ENCODE results near the gene IFNB1.

DNA sequence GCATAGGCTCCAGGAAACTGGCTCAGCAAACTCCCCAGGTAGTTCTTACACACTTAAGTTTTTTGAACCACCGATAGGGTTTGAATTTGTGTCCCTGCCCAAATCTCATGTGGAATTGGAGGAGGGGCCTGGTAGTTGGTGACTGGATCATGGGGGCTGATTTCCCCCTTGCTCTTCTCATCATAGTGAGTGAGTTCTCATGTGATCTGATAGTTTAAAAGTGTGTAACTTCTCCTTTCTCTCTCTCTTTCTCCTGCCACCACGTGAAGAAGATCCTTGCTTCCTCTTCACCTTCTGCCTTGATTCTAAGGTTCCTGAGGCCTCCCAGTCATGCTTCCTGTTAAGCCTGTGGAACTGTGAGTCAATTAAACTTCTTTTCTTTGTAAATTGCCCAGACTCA, 23.9 kb downstream of the IFNB1 start:
- TF ChIP-seq EZH2 (IDR thresholded peaks at IDR 0.05; ENCODE audit: insufficient read depth, poor library complexity, severe bottlenecking) (no peak), EZH2phosphoT487 (IDR thresholded peaks at IDR 0.05; ENCODE audit: insufficient read depth, low read depth) (no peak)
